RWPE2 (cell line): ENCODE measurements around the gene GPRC5A.

Experiments
- ATAC-seq: fragments of 200-7000 bp; cut with Tn5 transposase; 3 replicates; pipeline ENCODE4 v1.9.1; 2021; ENCODE audit warnings: low read depth
- DNase-seq: peaks from one replicate; pipeline ENCODE4 v3.0.0-alpha.2; 2020; ENCODE audit warnings: low spot score
- H3K27ac ChIP-seq: fragments of 450-650 bp; 2 replicates; pipeline ENCODE4 v1.5.1; 2017; ENCODE audit warnings: mild to moderate bottlenecking; ENCODE audit not compliant: poor library complexity, severe bottlenecking
- H3K27me3 ChIP-seq: fragments of 250-450 bp; sonication (Bioruptor Pico); 2 replicates; pipeline ENCODE4 v1.5.1; 2021; ENCODE audit warnings: mild to moderate bottlenecking, moderate library complexity; ENCODE audit not compliant: insufficient read depth, poor library complexity, severe bottlenecking
- H3K36me3 ChIP-seq: fragments of 250-450 bp; sonication (Bioruptor Pico); 2 replicates; pipeline ENCODE4 v1.5.1; 2020; ENCODE audit warnings: low read depth, mild to moderate bottlenecking, moderate library complexity
- H3K4me1 ChIP-seq: fragments of 250-450 bp; sonication (Bioruptor Pico); 2 replicates; pipeline ENCODE4 v1.5.1; 2021; ENCODE audit warnings: mild to moderate bottlenecking, moderate library complexity; ENCODE audit not compliant: insufficient read depth, poor library complexity, severe bottlenecking
- H3K4me3 ChIP-seq: fragments of 250-450 bp; sonication (Bioruptor Pico); 2 replicates; pipeline ENCODE4 v1.5.1; 2021; ENCODE audit warnings: mild to moderate bottlenecking, moderate library complexity; ENCODE audit not compliant: severe bottlenecking
- H3K9me3 ChIP-seq: fragments of 250-450 bp; sonication (Bioruptor Pico); 2 replicates; pipeline ENCODE4 v1.5.1; 2021; ENCODE audit warnings: mild to moderate bottlenecking, moderate library complexity; ENCODE audit not compliant: severe bottlenecking
- TF ChIP-seq, protein P1 (sequence below): fragments of 450-650 bp; IDR thresholded peaks from one replicate; pipeline ENCODE4 v1.5.1; 2017; ENCODE audit warnings: mild to moderate bottlenecking, moderate library complexity; ENCODE audit not compliant: poor library complexity, severe bottlenecking

GPRC5A gene

DNA sequence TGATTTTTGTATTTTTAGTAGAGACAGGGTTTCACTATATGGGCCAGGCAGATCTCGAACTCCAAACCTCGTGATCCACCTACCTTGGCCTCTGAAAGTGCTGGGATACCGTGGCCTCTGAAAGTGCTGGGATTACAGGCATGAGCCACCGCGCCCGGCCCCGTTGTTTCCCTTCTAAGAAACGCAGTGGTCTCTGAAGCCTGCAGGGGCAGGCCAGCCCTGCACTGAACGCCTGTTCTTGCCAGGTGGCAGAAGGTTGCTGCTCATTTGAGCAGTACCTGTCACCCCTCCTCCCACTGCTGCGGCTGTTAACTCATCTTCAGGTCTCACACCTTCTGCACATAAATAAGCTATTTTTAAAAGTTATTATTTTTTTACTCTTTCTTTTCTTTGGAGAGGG, 24.3 kb downstream of the GPRC5A start:
- Histone ChIP-seq H3K4me3 (no peak overlapping the region), H3K27me3 (no peaks in the 10 kb centered on the region), H3K4me1 (no peaks in the 10 kb centered on the region), H3K9me3 (no peaks in the 10 kb centered on the region), H3K27ac (peak overlapping the region; percentile 7), H3K36me3 (peaks cover 50% of the 10 kb centered on the region)
- DNase-seq (no peak), ATAC-seq (peak; percentile 15; the same call in 1 of the 3 replicates)
- TF ChIP-seq, protein P1, sequence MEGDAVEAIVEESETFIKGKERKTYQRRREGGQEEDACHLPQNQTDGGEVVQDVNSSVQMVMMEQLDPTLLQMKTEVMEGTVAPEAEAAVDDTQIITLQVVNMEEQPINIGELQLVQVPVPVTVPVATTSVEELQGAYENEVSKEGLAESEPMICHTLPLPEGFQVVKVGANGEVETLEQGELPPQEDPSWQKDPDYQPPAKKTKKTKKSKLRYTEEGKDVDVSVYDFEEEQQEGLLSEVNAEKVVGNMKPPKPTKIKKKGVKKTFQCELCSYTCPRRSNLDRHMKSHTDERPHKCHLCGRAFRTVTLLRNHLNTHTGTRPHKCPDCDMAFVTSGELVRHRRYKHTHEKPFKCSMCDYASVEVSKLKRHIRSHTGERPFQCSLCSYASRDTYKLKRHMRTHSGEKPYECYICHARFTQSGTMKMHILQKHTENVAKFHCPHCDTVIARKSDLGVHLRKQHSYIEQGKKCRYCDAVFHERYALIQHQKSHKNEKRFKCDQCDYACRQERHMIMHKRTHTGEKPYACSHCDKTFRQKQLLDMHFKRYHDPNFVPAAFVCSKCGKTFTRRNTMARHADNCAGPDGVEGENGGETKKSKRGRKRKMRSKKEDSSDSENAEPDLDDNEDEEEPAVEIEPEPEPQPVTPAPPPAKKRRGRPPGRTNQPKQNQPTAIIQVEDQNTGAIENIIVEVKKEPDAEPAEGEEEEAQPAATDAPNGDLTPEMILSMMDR = no peak

DNA sequence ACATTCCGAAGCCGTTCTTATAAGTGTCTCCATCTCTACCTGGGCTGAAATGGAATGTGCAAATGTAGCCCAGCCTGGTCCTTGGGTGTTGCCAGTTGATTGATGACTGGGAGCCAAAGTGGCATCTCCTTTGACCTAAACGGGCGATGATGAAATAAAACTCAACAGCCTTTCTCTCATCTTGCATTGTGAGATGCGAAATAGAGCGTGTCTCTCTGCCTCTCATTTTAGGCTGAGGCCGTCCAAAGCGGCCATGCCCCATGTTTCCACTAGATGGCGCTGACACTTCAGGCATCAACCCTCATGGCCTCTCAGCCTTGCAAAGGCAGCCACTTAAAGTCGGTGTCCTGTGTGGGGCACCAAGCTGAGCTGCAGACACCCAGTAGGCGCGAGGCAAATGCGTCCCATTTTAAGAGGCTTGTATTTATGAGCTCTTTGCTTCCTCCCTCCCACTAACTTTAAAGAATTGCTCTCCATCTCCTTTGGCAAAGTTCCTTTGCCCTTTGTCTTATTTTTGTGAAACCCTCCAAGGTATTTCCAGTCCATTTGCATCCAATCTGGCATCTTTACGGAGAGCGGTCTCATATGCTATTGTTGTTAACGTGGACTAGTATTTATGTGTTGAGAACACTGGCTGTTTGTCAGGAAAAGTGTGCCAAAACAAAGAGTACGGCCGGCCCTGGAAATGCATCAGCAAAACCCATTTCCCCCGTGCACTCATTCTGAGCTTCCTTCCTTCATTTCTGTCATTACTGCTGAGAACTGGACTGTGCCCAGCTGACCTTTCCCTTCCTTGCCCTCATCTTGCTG, 25.0 kb downstream of the GPRC5A start:
- TF ChIP-seq, protein P1 = peak; percentile 74
- Histone ChIP-seq H3K36me3 (peaks cover 43% of the 10 kb centered on the region), H3K4me1 (no peaks in the 10 kb centered on the region), H3K4me3 (no peak overlapping the region), H3K9me3 (no peaks in the 10 kb centered on the region), H3K27ac (no peak overlapping the region), H3K27me3 (no peaks in the 10 kb centered on the region)
- DNase-seq (no peak), ATAC-seq (peak; percentile 78)

DNA sequence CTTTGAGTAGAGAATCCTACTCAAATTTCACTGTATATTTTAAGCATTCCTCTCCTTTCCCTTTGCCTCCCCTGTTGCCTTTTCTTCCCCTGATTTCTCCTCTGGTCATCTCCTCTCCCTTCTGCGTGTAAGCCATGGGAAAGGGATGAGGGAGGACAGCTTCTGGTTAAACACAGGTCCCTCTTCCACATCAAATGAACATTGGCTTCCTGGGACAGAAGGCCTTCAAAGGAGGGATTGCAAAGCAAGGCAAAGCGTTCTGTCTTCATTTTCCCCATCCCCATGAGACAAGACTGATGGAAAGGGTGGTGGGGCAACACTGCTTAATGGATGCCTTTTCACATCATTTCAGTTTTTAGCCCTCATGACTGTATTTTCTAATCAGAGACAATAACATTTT, 26.2 kb downstream of the GPRC5A start:
- DNase-seq (no peak), ATAC-seq (no peak)
- no peaks in the 10 kb centered on the region for H3K9me3 ChIP-seq
- no peaks in the 10 kb centered on the region for H3K4me1 ChIP-seq
- H3K27ac ChIP-seq = no peak overlapping the region
- no peaks in the 10 kb centered on the region for H3K27me3 ChIP-seq
- peaks cover 35% of the 10 kb centered on the region for H3K36me3 ChIP-seq
- TF ChIP-seq, protein P1 = no peak
- no peak overlapping the region for H3K4me3 ChIP-seq

DNA sequence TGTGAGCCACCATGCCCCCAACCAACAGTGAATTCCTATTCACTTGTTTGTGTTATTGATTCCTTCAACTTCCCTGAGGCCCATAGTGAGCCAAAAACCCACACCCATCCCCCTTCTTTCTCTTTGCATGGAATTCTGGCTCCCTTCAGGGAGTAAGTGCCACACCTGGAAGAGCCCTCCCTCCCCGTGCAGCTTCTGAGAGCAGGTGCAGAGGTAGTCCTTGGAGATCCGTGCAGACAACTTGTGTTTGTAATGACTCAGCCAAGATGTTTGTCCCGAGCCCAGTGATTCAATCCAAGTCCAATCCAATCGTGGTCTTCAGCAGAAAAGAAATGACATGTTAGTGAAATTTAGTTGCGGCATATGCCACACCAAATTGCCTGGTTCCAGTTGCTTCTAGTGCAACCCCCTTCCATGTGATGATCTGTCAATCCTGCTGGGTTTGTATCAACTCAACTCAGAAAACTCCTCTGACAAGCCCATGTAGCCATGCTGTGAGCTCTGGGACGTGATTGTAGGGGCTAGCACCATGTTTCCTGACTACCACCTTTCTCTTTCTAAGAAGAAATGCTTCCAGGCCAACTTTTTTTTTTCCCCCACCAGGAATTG, 27.5 kb downstream of the GPRC5A start:
- TF ChIP-seq, protein P1 = no peak
- no peak overlapping the region for H3K4me3 ChIP-seq
- H3K27ac ChIP-seq = no peak overlapping the region
- DNase-seq = no peak
- ATAC-seq = no peak; the same call in 2 of the 3 replicates
- H3K27me3 ChIP-seq = no peaks in the 10 kb centered on the region
- no peaks in the 10 kb centered on the region for H3K9me3 ChIP-seq
- H3K4me1 ChIP-seq = no peaks in the 10 kb centered on the region
- peaks cover 25% of the 10 kb centered on the region for H3K36me3 ChIP-seq
